Activated CD8-positive, alpha-beta memory T cell treated with anti-CD3 and anti-CD28 coated beads for 24 hours (primary cell): ENCODE measurements around the gene DENND5B.
"Not testable (repeated sequence)": the region's sequence is repeated elsewhere in the genome, so short reads cannot be mapped to it uniquely, and the experiment has no call there.

Source experiments
- DNase-seq: peaks from one replicate; pipeline ENCODE4 v3.0.0-alpha.2; 2020

DENND5B gene

GRCh38 chr12:31590642-31591379 lies at the start of gene DENND5B:
DENND5B (minus strand) TSS chr12:31591136; CDS start chr12:31590832, 304 bp downstream.
- peak; percentile 67 for DNase-seq

DNA sequence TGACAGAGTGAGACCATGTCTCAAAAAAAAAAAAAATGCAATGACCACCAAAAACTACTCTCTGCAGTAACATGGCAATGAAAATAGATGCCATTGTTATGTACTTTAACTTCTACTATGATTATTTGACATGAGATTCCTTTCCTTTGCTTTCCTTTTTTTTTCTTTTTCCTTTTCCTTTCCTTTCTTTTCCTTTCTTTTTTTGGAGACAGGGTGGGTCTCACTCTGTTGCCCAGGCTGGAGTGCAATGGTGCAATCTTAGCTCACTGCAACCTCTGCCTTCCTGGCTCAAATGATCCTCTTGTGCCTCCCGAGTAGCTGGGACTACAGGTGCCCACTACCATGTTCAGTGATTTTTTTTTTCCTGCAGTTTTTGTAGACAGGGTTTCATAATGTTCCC lies 43.7 kb upstream of the DENND5B start:
- no peak for DNase-seq

DNA sequence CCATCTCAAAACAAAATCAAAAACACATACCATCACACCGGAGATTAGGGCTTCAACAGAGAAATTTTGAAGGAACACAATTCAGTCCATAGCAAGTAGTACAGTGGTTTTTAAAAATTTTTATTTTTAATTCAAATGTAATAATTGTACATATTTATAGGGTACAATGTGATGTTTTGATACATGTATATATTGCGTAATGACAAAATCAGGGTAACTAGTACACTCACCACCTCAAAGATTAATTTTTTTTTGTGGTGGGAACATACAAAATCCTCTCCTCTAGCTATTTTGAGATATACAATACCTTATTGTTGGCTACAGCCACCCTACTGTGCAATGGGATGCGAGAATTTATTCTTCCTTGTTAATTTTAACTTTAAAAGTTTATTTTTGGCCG lies 42.5 kb upstream of the DENND5B start:
- DNase-seq = no peak

DNA sequence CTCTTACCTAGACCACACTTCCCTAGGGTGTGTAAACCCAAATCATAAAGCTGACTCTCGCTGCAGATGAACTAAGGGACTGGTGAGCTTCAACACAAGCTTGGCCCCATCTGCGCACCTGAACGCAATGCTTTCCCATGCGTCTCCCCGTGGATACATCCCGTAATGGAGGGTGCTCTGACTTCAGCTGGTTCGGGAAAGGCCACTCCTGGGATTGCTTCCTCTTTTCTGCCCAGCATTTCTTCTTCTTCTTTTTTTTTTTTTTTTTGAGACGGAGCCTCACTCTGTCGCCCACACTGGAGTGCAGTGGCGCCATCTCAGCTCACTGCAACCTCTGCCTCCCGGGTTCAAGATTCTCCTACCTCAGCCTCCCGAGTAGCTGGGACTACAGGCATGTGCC lies 40.9 kb upstream of the DENND5B start:
- DNase-seq = no peak

DNA sequence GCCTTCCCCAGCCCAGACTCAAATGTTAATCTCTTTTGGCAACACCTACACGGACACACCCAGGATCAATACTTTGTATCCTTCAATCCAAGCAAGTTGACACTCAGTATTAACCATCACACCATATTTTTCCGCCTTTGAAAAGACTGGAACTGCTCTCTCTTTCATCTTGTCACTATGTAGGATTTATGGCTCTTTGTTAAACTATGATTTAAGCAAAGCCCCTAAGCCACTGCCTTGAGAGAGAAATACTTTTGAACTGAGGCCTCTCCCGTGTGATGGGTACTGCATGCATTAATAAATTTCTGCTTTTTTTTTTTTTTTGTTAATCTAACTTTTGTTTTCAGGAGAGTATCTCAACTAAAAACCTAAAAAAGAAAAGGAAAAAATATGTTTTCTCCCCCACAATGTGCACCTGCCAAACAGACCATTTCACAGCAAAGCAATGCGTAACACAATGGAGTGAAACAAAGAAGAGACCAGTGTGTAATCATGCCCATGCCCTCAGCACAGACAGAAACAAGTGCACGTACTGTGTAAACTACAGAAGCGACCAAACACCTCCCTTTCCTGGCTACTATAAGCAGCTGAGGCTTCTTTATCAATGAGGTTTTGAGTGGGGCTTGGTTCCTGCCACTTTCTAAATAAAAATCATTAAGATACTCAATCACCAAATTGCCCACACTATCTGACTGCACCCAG lies 40.2 kb upstream of the DENND5B start:
- no peak for DNase-seq

DNA sequence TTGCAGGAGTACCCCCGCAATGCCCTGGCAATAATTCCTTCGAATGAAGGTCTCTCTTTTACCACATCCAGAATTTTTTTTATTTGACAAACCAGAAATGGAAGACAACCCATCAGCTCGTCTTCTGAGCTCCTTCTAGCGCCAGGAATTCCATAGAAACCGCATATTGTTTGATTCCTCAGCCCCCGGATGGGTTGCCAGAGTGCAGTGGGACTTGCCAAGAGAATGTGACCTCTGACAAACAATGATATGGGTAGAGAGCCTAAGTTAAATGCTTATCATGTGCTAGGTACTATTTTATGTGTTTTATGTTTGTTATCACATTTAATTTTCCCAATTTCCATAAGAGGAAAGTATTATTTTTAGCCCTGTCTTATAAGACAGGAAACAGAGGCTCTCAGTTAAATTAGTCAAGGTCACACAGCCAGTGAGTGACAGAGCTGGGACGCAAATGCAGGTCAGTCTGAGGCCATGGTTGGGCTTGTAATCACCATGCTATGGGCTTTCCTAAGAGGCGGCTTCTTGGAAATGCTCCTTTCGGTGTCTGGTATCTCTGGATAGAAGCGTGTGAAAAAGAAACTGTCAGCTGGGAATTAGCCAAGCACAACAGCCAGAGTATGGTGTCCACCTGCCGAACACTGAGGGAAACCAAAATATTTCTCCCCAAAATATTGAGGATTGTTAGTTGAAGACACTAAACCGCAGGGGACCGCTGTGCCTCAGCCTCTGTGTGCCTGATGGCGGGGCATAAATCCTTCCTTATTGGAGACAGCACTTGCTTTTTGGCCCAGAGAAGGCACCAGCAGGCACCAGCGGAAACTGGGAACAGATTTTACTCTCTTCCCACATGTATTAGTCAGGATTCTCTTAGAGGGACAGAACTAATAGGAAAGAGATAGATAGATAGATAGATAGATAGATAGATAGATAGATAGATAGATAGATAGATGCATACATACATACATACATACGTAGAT lies 39.1 kb upstream of the DENND5B start:
- DNase-seq = no peak

DNA sequence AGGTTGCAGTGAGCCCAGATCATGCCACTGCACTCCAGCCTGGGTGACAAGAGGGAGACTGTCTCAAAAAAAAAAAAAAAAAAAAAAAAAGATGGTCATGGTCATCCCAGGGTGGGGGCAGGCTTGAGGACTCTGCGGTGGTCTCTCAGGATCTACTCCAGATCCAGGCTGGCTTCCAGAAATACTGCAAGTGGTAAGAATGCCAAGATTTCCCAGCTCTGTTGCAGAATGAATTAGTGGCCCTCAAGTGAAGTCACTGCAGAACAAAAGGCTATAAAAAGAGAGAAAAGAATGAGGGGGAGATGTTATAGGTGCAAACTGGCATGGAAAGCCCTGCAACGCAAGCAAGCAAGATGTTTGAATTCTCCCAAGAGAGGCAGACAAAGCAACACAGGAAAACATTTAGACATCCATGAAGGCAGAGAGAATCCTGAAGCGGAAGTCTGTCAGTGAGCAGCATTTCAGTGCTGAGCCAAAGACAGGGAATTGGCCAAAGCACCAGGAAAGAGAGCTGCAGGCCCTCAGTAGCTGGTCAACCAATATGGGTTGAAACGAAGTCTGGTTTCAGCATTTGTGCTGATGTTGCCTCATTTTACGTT lies 36.6 kb upstream of the DENND5B start:
- DNase-seq = no peak

GRCh38 chr12:31626270-31626995 lies 35.5 kb upstream of the DENND5B start:
- DNase-seq = no peak

- DNase-seq = no peak
These were observed 31.1 kb upstream of the DENND5B start for GRCh38 chr12:31622038-31622437.

DNA sequence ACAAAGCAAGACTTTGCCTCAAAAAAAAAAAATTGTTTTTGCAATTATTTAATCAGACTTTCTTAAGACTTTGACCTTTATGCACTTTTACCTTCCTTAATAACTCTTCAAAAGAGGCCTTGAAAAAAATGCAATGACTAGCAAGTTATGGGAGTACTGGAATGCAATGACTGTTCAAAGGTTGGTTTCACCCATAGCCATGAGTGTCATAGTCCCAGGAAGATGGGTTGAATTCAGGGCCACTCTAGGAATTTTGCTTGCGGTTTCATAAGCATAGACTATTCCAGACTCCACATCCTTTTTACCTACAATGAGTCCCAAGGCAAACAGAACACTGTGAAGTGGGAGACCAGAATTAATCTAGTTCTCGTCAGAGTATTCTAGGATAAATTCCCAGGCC lies 29.4 kb upstream of the DENND5B start:
- DNase-seq = no peak

DNA sequence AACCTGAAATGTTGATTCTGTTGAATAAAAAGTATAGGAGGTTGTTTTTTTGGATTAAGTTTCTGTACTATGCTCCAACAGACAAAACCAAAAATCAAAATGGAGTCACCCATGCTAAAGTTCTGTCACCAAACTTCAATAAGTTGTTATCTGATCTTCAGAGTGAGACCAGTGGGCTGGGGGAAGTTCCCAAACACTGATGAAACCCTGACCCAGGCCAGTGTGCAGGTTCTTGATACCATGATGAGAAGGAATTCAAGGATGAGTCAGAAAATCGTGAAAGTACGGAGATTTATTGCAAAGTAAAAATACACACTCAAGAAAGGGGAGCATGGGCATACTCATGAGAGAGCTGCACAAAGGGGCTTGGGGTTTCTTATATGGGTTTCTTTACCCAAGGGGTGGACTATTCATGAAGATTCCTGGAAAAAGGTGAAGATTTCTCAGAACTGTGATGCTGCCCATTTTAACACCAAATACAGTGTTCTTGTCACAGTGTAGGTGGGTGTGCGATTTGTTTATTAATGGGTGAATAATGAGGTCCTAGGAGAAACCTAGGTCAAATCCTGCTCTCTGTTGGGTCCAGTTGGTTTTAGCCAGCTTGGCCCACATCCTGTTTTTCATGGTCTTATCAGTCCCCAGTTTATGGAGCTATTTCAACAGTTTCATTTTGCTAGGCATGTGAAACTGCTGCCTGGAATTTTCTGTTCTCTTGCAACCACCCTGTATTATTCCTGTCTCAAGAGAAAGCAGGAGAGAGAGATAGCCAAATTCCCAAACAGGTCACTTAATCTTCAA lies 27.5 kb upstream of the DENND5B start:
- no peak for DNase-seq

DNA sequence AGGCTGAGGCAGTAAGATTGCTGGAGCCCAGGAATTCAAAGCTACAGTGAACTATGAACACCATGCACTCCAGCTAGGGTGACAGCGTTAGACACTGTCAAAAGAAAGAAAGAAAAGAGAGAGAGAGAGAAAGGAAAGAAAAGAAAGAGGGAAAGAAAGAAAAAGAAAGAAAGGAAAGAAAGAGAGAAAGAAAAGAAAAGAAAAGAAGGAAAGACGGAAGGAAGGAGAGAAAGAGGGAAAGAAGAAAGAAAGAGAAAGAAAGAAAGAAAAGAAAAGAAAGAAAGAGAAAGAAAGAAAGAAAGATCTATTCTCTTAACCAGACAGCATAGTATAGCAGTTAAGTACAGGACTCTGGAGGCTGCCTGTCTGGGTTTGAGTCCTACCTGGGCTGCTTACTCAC lies 21.9 kb upstream of the DENND5B start:
- DNase-seq = no peak

- DNase-seq = not testable (repeated sequence)
These were observed 17.4 kb upstream of the DENND5B start for GRCh38 chr12:31608299-31608698.

DNA sequence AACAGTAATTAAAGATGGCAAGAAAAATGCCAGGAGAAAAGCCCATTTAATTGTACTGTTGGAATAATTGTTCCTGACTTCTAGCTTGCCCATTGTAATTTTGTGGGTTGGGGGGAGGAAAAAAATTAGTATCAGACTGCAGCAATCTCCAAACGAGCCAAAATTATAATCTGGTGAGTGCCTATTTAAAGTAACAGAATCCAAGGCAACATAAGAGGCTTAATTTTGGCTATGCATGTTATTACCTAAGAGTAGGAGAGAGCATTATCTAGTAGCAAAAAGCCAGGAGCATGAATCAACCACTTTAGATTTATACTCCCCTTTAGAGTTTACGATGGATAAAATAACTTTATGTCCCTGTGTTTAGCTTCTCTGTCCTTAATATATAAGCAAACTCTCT lies 14.6 kb upstream of the DENND5B start:
- no peak for DNase-seq

DNA sequence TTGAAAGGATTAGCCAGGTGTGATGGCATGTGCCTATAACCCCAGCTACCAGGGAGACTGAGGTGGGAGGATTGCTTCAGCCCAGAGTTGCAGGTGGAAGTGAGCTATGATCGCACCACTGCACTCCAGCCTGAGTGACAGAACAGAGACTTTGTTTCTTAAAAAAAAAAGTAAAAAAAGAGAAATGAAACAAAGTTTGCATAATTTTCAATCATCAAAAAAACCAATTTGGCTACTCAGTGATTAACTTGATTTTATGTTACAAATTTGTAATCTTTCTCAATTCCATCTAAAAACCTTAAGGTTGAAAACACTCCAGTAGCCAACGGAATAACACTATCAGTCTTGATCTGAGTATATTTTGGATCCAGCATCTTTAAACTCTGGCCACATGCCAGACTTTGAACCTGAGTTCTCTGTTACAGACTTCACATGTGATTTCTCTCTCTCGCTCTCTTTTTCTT lies 12.6 kb upstream of the DENND5B start:
- DNase-seq = no peak

DNA sequence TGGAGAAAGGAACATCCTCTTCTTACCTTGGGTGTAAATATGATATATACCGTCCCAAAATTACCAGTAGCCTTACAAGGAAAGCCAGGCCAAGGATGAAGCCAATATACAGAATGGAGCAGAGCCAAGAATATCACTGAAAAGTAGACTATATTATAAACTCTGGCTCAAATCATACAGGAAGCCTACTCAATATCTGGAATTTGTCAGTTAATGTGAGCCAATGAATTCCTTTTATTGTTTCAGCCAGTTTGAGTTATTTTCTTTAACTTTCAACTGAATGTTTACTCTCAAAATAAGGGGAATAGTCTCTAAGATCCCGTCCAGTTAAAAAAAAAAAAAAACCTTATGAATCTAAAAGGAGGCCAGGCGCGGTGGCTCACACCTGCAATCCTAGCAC lies 9.8 kb upstream of the DENND5B start:
- DNase-seq = no peak

DNA sequence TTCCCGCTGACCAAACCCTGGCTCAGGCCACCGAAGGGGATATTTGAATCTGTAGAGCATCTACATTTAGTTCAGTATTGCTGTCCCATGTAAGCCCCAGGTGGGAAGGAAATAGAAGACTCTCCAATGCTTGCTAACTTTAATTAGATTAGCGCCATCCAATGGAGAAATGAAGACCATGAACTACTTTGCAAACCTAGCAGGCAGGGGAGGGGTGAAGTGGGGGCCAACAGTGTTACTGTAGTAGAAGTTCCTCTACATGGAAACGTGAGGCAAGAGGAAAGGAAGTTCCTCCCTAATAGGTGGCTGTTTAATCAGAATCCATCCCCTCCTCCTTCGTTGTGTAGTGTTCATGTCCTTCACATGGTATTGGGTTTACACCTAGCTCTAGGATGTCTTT lies 9.3 kb upstream of the DENND5B start:
- DNase-seq = no peak

- DNase-seq = no peak
These were observed 8.1 kb upstream of the DENND5B start for GRCh38 chr12:31599053-31599452.

- no peak for DNase-seq
These were observed 6.1 kb upstream of the DENND5B start for GRCh38 chr12:31597066-31597465.

- no peak for DNase-seq
These were observed 3.7 kb upstream of the DENND5B start for GRCh38 chr12:31594681-31595080.

GRCh38 chr12:31591380-31591901 lies 505 bp upstream of the DENND5B start:
- peak; percentile 57 for DNase-seq
